PC-3 (cell line): ENCODE measurements around the gene CDK19. TPM values are rescaled to one million over a fixed set of nuclear protein-coding genes. Genes with fewer than 3 reads are reported as not detected.

Experiments
- ATAC-seq: fragments of 200-7000 bp; cut with Tn5 transposase; 2 replicates; pipeline ENCODE4 v1.9.1; 2020; ENCODE audit warnings: mild to moderate bottlenecking, moderate library complexity
- BruUV-seq: library from RNA; stranded (reverse); fragments of 400-500 nt; replicated peaks from 2 replicates; lab custom pipeline; 2021; lab: Mats Ljungman, UMichigan
- CTCF ChIA-PET: fragments of 300-600 bp; sonication (Branson Sonifier 250); formaldehyde crosslinking; loops from one replicate; lab custom pipeline; 2022; ENCODE audit warnings: antibody characterized with exemption; lab: Charles Lee
- POLR2A ChIA-PET: fragments of 300-600 bp; sonication (Branson Sonifier 250); formaldehyde crosslinking; loops from one replicate; lab custom pipeline; 2022; ENCODE audit warnings: antibody characterized with exemption; ENCODE audit not compliant: unreplicated experiment; lab: Charles Lee
- DNase-seq: peaks from one replicate; pipeline ENCODE4 v3.0.0-alpha.2; 2015
- H2AFZ ChIP-seq: fragments of 300-600 bp; sonication (generic); 2 replicates; pipeline ENCODE4 v1.6.0; 2016; ENCODE audit warnings: antibody characterized with exemption, low read length
- H3F3A ChIP-seq: fragments of 300-600 bp; sonication (generic); one replicate; pipeline ENCODE4 v1.6.0; 2017; ENCODE audit warnings: antibody characterized with exemption, low read length, control low read depth, mild to moderate bottlenecking; ENCODE audit not compliant: unreplicated experiment
- H3K27ac ChIP-seq: fragments of 300-600 bp; sonication (generic); 2 replicates; pipeline ENCODE4 v1.5.1; 2016; ENCODE audit warnings: mild to moderate bottlenecking, low read length
- H3K27me3 ChIP-seq: fragments of 300-600 bp; sonication (generic); 2 replicates; pipeline ENCODE4 v1.6.1; 2016; ENCODE audit warnings: low read length, mixed read lengths
- H3K36me3 ChIP-seq: fragments of 300-600 bp; sonication (generic); 2 replicates; pipeline ENCODE4 v1.6.1; 2016; ENCODE audit warnings: low read depth, mixed run types, low read length, mixed read lengths
- H3K4me1 ChIP-seq: fragments of 300-600 bp; sonication (generic); 2 replicates; pipeline ENCODE4 v1.5.1; 2016; ENCODE audit warnings: low read length; ENCODE audit not compliant: insufficient read depth
- H3K4me2 ChIP-seq: fragments of 300-600 bp; sonication (generic); 2 replicates; pipeline ENCODE4 v1.6.0; 2016; ENCODE audit warnings: low read length
- H3K4me3 ChIP-seq: fragments of 300-600 bp; sonication (generic); 2 replicates; pipeline ENCODE4 v1.5.1; 2016; ENCODE audit warnings: mild to moderate bottlenecking, low read length, mixed read lengths
- H3K79me2 ChIP-seq: fragments of 300-600 bp; sonication (generic); 2 replicates; pipeline ENCODE4 v1.6.1; 2017; ENCODE audit warnings: low read length, mixed read lengths
- H3K9ac ChIP-seq: fragments of 300-600 bp; sonication (generic); 2 replicates; pipeline ENCODE4 v1.6.0; 2016; ENCODE audit warnings: mild to moderate bottlenecking, low read length
- H3K9me2 ChIP-seq: fragments of 300-600 bp; sonication (generic); replicated peaks from 2 replicates; pipeline ENCODE4 v1.6.1; 2016; ENCODE audit warnings: mixed run types, low read length, mixed read lengths
- H3K9me3 ChIP-seq: fragments of 300-600 bp; sonication (generic); 2 replicates; pipeline ENCODE4 v1.6.1; 2016; ENCODE audit warnings: low read length, mixed read lengths
- H4K20me1 ChIP-seq: fragments of 300-600 bp; sonication (generic); 2 replicates; pipeline ENCODE4 v1.6.1; 2016; ENCODE audit warnings: low read length, mixed read lengths
- CTCF ChIP-seq: fragments of 300-600 bp; sonication (generic); conservative IDR thresholded peaks from 2 replicates; pipeline ENCODE4 v1.5.1; 2017; ENCODE audit warnings: antibody characterized with exemption, low read depth, mild to moderate bottlenecking, low read length
- EZH2 ChIP-seq: fragments of 300-600 bp; sonication (generic); IDR thresholded peaks from one replicate; pipeline ENCODE4 v1.6.1; 2017; ENCODE audit warnings: antibody characterized with exemption, mild to moderate bottlenecking, low read length; ENCODE audit not compliant: unreplicated experiment
- EZH2phosphoT487 ChIP-seq: fragments of 300-600 bp; sonication (generic); IDR thresholded peaks from 2 replicates; pipeline ENCODE4 v1.6.1; 2018; ENCODE audit warnings: mild to moderate bottlenecking, antibody characterized with exemption, low read length, borderline replicate concordance
- intact Hi-C: fragments of 100-400 bp; cut with micrococcal nuclease; formaldehyde crosslinking; loops from 2 replicates; pipeline ENCODE4 v1.9.0; 2023
- total RNA-seq: library from RNA; depleted of rRNA; stranded (reverse); fragments of >200 nt; gene quantifications from 2 replicates; pipeline ENCODE4 v1.2.3, GENCODE V29; 2014

CDK19 gene
- total RNA-seq, 1 experiment from 2014 or later = 4.2 TPM

- Histone ChIP-seq H2AFZ (no peak overlapping the region), H3K9me3 (no peaks in the 10 kb centered on the region), H3K36me3 (no peaks in the 10 kb centered on the region), H3K27me3 (no peaks in the 10 kb centered on the region), H3K4me2 (no peak overlapping the region), H3K9ac (no peak overlapping the region), H4K20me1 (no peaks in the 10 kb centered on the region), H3K4me1 (peaks cover 12% of the 10 kb centered on the region), H3K9me2 (no peaks in the 10 kb centered on the region), H3K27ac (no peak overlapping the region), H3F3A (no peaks in the 10 kb centered on the region), H3K79me2 (no peaks in the 10 kb centered on the region), H3K4me3 (no peak overlapping the region)
- no peak for DNase-seq
- BruUV-seq = no TSS peak
- intact Hi-C loops = no loop called here
- ChIA-PET POLR2A (no interaction called here), CTCF (no interaction called here)
- no peak for ATAC-seq
- TF ChIP-seq EZH2 (no peak), EZH2phosphoT487 (no peak), CTCF (no peak)
These were observed 169.4 kb downstream of the CDK19 start for GRCh38 chr6:110645685-110646418.

DNA sequence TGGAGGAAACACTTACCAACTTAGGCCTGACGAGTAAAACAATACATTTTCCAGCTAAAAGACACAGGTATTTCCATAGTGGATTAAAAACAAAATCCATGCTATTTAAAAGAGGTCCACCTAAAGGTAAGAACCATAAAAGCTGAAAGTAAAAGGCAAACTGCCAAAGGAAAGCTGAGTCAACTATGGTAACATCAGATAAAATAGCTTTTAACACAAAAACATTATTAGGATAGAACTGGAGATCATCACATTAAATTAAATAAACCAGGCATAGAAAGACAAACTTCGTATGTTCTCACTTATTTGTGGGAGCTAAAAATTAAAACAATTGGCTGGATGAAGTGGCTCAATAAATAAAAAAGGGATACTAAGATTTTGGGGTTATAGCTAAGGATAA lies 172.1 kb downstream of the CDK19 start:
- Histone ChIP-seq H3K27ac (peak overlapping the region; percentile 42), H2AFZ (no peak overlapping the region), H3K4me2 (peak overlapping the region; percentile 24), H3F3A (no peaks in the 10 kb centered on the region), H3K79me2 (no peaks in the 10 kb centered on the region), H3K27me3 (no peaks in the 10 kb centered on the region), H3K36me3 (no peaks in the 10 kb centered on the region), H3K9me3 (no peaks in the 10 kb centered on the region), H3K4me3 (no peak overlapping the region), H3K9me2 (no peaks in the 10 kb centered on the region), H3K4me1 (peaks cover 12% of the 10 kb centered on the region), H4K20me1 (no peaks in the 10 kb centered on the region), H3K9ac (no peak overlapping the region)
- BruUV-seq = no TSS peak
- intact Hi-C loops = no loop called here
- no peak for TF ChIP-seq EZH2
- no peak for TF ChIP-seq CTCF
- TF ChIP-seq EZH2phosphoT487 = no peak
- ChIA-PET CTCF (no interaction called here), POLR2A (no interaction called here)
- ATAC-seq (peak; percentile 69), DNase-seq (peak; percentile 83)

DNA sequence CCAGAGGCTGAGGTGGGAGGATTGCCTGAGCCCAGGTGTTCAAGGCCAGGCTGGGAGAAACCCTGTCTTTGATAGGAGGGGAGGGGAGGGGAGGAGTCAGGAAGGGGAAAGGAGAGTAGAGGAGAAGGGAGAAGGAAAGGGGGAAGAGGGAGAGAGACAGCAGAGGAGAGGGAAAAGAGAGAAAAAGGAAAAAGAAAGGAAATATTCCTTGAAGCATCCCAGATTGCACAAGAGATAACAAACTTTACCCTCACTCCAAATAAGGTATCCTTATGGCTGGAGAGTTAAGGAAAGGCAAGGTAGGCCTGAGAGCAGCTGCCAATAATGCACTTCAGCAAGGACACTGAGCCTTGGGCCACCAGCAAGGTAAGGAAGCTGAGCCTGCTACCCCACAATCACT lies 172.6 kb downstream of the CDK19 start:
- no peaks in the 10 kb centered on the region for H3F3A ChIP-seq
- BruUV-seq = no TSS peak
- intact Hi-C loops = no loop called here
- H4K20me1 ChIP-seq = no peaks in the 10 kb centered on the region
- TF ChIP-seq EZH2 = no peak
- TF ChIP-seq CTCF = no peak
- no peak for TF ChIP-seq EZH2phosphoT487
- ChIA-PET CTCF (no interaction called here), POLR2A (no interaction called here)
- H3K4me1 ChIP-seq = peaks cover 12% of the 10 kb centered on the region
- no peak overlapping the region for H2AFZ ChIP-seq
- no peak overlapping the region for H3K9ac ChIP-seq
- H3K79me2 ChIP-seq = no peaks in the 10 kb centered on the region
- ATAC-seq (peak; percentile 18), DNase-seq (no peak)
- no peaks in the 10 kb centered on the region for H3K9me2 ChIP-seq
- H3K4me3 ChIP-seq = no peak overlapping the region
- peak overlapping the region; percentile 42 for H3K27ac ChIP-seq
- peak overlapping the region; percentile 24 for H3K4me2 ChIP-seq
- H3K9me3 ChIP-seq = no peaks in the 10 kb centered on the region
- no peaks in the 10 kb centered on the region for H3K27me3 ChIP-seq
- H3K36me3 ChIP-seq = no peaks in the 10 kb centered on the region
